ENCODE results near the gene ONECUT2.

DNA sequence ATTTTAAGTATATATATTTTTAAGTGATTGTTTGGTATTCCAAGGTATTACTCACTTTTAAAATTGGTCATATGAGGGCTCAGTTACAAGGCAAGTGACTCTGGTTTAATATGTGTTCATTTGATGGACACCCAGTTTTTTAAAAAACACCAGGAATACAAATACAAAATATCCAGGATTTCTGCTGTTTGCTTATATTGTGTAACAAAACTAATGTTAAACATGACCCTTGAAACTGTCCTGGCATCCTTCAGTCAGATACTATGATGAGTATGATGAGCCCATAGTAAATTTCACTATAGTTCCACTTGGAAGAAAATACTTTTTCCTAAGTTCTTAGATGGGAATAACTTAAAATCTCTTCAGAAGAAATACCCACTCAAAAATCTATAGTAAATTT is 11.4 kb upstream of the ONECUT2 start:
- TF ChIP-seq, protein P1, sequence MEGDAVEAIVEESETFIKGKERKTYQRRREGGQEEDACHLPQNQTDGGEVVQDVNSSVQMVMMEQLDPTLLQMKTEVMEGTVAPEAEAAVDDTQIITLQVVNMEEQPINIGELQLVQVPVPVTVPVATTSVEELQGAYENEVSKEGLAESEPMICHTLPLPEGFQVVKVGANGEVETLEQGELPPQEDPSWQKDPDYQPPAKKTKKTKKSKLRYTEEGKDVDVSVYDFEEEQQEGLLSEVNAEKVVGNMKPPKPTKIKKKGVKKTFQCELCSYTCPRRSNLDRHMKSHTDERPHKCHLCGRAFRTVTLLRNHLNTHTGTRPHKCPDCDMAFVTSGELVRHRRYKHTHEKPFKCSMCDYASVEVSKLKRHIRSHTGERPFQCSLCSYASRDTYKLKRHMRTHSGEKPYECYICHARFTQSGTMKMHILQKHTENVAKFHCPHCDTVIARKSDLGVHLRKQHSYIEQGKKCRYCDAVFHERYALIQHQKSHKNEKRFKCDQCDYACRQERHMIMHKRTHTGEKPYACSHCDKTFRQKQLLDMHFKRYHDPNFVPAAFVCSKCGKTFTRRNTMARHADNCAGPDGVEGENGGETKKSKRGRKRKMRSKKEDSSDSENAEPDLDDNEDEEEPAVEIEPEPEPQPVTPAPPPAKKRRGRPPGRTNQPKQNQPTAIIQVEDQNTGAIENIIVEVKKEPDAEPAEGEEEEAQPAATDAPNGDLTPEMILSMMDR (conservative IDR thresholded peaks at IDR 0.05; ENCODE audit: low read depth, low read length): no peak
- no peak for TF ChIP-seq EZH2 (IDR thresholded peaks at IDR 0.05; ENCODE audit: borderline replicate concordance, low read depth, low read length, poor library complexity, severe bottlenecking)
